ENCODE results near the gene NPL.

- no peak for TF ChIP-seq CTCF (conservative IDR thresholded peaks at IDR 0.05; ENCODE audit: low read length)
- TF ChIP-seq EZH2phosphoT487 (IDR thresholded peaks at IDR 0.05; ENCODE audit: borderline replicate concordance, low read depth, low read length) = no peak
Measured at GRCh38 chr1:182851825-182852224, 62.3 kb downstream of the NPL start.

Data from OCI-LY7 (cell line).